Measurements from ENCODE around the gene PIANP.

DNA sequence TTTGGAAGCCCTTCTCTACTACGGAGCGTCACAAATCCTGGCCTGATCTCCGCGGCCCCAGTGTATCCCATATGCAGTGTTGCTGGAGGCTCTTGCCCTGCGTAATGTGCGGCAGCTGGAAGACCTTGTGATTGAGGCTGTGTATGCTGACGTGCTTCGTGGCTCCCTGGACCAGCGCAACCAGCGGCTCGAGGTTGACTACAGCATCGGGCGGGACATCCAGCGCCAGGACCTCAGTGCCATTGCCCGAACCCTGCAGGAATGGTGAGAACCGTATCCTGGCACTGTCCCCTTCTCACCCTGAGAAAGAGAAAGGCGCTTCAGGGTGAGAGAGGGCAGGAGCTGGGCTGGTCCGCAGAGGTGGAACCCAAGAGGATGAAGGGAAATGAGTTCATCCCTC is 28.6 kb upstream of the PIANP start:
- TF ChIP-seq EZH2phosphoT487 (IDR thresholded peaks at IDR 0.05; ENCODE audit: borderline replicate concordance, low read length), result no peak
- TF ChIP-seq, protein P1, sequence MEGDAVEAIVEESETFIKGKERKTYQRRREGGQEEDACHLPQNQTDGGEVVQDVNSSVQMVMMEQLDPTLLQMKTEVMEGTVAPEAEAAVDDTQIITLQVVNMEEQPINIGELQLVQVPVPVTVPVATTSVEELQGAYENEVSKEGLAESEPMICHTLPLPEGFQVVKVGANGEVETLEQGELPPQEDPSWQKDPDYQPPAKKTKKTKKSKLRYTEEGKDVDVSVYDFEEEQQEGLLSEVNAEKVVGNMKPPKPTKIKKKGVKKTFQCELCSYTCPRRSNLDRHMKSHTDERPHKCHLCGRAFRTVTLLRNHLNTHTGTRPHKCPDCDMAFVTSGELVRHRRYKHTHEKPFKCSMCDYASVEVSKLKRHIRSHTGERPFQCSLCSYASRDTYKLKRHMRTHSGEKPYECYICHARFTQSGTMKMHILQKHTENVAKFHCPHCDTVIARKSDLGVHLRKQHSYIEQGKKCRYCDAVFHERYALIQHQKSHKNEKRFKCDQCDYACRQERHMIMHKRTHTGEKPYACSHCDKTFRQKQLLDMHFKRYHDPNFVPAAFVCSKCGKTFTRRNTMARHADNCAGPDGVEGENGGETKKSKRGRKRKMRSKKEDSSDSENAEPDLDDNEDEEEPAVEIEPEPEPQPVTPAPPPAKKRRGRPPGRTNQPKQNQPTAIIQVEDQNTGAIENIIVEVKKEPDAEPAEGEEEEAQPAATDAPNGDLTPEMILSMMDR (IDR thresholded peaks at IDR 0.05; ENCODE audit: low read depth, low read length, poor library complexity, severe bottlenecking), result no peak
